Neural cell (in vitro differentiated cells): ENCODE results near the gene NOD2.

Source experiments
- POLR2AphosphoS5 ChIP-seq: IDR thresholded peaks from 2 replicates; pipeline ENCODE4 v1.6.1; 2012
- RAD21 ChIP-seq: fragments of 450-650 bp; conservative IDR thresholded peaks from 2 replicates; pipeline ENCODE4 v1.6.1; 2014; ENCODE audit warnings: antibody characterized with exemption, mild to moderate bottlenecking, moderate library complexity
- SMC3 ChIP-seq: fragments of 450-650 bp; conservative IDR thresholded peaks from 2 replicates; pipeline ENCODE4 v1.6.1; 2014; ENCODE audit warnings: antibody characterized with exemption, mild to moderate bottlenecking, moderate library complexity; ENCODE audit not compliant: poor library complexity
- TF ChIP-seq, protein P1 (sequence below): fragments of 450-650 bp; IDR thresholded peaks from 2 replicates; pipeline ENCODE4 v1.5.1; 2014; ENCODE audit warnings: antibody characterized with exemption, mild to moderate bottlenecking, moderate library complexity; ENCODE audit not compliant: poor library complexity, severe bottlenecking
- TF ChIP-seq, protein P2 (sequence below): IDR thresholded peaks from 2 replicates; pipeline ENCODE4 v1.6.1; 2012; ENCODE audit warnings: borderline replicate concordance

DNA sequence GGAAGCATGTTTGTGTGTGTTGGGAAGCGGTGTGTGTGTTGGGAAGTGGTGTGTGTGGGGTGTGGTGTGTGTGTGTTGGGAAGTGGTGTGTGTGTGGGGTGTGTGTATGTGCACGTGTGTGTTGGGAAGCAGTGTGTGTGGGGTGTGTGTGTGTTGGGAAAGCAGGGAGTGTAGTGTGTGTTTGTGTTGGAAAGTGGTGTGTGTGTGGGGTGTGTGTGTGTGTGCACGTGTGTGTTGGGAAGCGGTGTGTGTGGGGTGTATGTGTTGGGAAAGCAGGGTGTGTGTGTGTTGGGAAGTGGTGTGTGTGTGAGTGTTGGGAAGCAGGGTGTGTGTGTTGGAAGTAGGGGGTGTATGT is 785 bp upstream of the NOD2 start:
- TF ChIP-seq, protein P1, sequence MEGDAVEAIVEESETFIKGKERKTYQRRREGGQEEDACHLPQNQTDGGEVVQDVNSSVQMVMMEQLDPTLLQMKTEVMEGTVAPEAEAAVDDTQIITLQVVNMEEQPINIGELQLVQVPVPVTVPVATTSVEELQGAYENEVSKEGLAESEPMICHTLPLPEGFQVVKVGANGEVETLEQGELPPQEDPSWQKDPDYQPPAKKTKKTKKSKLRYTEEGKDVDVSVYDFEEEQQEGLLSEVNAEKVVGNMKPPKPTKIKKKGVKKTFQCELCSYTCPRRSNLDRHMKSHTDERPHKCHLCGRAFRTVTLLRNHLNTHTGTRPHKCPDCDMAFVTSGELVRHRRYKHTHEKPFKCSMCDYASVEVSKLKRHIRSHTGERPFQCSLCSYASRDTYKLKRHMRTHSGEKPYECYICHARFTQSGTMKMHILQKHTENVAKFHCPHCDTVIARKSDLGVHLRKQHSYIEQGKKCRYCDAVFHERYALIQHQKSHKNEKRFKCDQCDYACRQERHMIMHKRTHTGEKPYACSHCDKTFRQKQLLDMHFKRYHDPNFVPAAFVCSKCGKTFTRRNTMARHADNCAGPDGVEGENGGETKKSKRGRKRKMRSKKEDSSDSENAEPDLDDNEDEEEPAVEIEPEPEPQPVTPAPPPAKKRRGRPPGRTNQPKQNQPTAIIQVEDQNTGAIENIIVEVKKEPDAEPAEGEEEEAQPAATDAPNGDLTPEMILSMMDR = no peak
- TF ChIP-seq SMC3 = no peak
- TF ChIP-seq RAD21 = no peak
- no peak for TF ChIP-seq POLR2AphosphoS5
- TF ChIP-seq, protein P2, sequence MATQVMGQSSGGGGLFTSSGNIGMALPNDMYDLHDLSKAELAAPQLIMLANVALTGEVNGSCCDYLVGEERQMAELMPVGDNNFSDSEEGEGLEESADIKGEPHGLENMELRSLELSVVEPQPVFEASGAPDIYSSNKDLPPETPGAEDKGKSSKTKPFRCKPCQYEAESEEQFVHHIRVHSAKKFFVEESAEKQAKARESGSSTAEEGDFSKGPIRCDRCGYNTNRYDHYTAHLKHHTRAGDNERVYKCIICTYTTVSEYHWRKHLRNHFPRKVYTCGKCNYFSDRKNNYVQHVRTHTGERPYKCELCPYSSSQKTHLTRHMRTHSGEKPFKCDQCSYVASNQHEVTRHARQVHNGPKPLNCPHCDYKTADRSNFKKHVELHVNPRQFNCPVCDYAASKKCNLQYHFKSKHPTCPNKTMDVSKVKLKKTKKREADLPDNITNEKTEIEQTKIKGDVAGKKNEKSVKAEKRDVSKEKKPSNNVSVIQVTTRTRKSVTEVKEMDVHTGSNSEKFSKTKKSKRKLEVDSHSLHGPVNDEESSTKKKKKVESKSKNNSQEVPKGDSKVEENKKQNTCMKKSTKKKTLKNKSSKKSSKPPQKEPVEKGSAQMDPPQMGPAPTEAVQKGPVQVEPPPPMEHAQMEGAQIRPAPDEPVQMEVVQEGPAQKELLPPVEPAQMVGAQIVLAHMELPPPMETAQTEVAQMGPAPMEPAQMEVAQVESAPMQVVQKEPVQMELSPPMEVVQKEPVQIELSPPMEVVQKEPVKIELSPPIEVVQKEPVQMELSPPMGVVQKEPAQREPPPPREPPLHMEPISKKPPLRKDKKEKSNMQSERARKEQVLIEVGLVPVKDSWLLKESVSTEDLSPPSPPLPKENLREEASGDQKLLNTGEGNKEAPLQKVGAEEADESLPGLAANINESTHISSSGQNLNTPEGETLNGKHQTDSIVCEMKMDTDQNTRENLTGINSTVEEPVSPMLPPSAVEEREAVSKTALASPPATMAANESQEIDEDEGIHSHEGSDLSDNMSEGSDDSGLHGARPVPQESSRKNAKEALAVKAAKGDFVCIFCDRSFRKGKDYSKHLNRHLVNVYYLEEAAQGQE = no peak
